Activated T-cell treated with anti-CD3 and anti-CD28 coated beads, Interleukin-2, amount 50 U/mL, for 72 hours (primary cell): ENCODE results near the gene PUDP. TPM values are rescaled to one million over a fixed set of nuclear protein-coding genes. Genes with fewer than 3 reads are reported as not detected.
"Not testable (repeated sequence)": the region's sequence is repeated elsewhere in the genome, so short reads cannot be mapped to it uniquely, and the experiment has no call there.

Experiments used
- ATAC-seq, 2 donors: fragments of 150-1000 bp; cut with Tn5 transposase; replicated peaks in 1 of 2; 2 replicates each; pipeline ENCODE4 v1.10.0; 2021; ENCODE audit warnings: moderate library complexity in 2 of 2, mild to moderate bottlenecking in 1 of 2
- DNase-seq, 2 donors: peaks; one replicate each; pipeline ENCODE4 v3.0.0; 2021 to 2022; ENCODE audit warnings: mixed read lengths in 1 of 2
- H3K27ac Mint-ChIP-seq: one replicate; pipeline ENCODE4 v1.8.0; 2022; ENCODE audit warnings: mild to moderate bottlenecking, moderate library complexity, mixed read lengths
- H3K27me3 Mint-ChIP-seq: one replicate; pipeline ENCODE4 v1.8.0; 2022; ENCODE audit warnings: low read depth, mixed read lengths
- H3K36me3 Mint-ChIP-seq, 2 donors: one replicate each; pipeline ENCODE4 v1.8.0; 2022; ENCODE audit warnings: mixed read lengths in 2 of 2, mild to moderate bottlenecking in 1 of 2; ENCODE audit not compliant: insufficient read depth in 2 of 2
- H3K4me1 Mint-ChIP-seq: one replicate; pipeline ENCODE4 v1.8.0; 2022; ENCODE audit warnings: low read depth, mixed read lengths
- H3K4me3 Mint-ChIP-seq, 2 donors: one replicate each; pipeline ENCODE4 v1.8.0; 2022; ENCODE audit warnings: mild to moderate bottlenecking in 2 of 2, mixed read lengths in 2 of 2, moderate library complexity in 2 of 2
- H3K9me3 Mint-ChIP-seq, 2 donors: one replicate each; pipeline ENCODE4 v1.8.0; 2022; ENCODE audit warnings: mixed read lengths in 2 of 2
- total RNA-seq, 2 donors: library from RNA; stranded (reverse); gene quantifications; one replicate each; pipeline ENCODE4 v1.2.3, GENCODE V29; 2022

Gene PUDP
- total RNA-seq, 2 donors from 2014 or later = 13.2 to 22.3 TPM

DNA sequence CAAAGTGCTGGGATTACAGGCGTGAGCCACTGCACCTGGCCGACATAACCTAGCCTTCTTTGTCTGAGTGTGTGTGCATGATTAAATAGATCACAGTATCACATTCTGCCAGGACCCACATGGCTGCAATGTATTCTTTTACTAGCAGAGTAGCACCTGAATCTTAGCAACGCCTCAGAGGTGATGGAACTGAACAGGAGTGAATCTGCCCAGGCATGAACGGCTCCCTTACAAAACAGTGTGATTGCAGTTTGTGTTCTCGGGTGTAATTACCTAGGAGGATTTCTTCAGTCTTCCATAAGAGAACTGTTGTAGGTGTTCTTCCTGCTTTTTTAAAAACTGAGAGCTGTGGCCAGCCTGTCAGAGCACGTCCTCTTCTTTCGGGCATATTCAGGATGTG lies 123.1 kb downstream of the PUDP start:
- no peak overlapping the region for H3K4me3 Mint-ChIP-seq
- ATAC-seq = no peak

DNA sequence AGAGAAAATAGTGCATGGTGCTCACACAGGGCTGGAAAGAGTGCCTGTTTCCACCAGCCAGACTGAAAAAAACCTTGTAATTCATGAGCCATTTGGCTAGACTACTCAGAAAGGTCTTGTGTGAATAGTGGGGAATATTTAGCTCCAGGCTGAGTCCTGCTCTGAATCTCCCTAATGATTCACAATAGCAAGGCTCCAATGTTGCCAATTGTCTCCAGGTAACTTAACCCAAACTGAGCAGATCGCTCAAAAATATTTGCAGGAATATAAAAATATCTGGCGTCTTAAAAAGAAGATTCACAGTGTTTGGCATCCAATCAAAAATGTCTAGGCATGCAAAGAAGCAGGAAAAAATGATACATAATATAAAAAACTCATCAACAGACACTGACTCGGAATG lies 125.0 kb downstream of the PUDP start:
- not testable (repeated sequence) for H3K27ac Mint-ChIP-seq, H3K27me3 Mint-ChIP-seq, ATAC-seq

More for the DNA sequence above, 123.1 kb downstream of the PUDP start:
- Mint-ChIP-seq H3K9me3 (no peaks in the 10 kb centered on the region), H3K27me3 (no peaks in the 10 kb centered on the region), H3K27ac (no peak overlapping the region), H3K4me1 (no peaks in the 10 kb centered on the region), H3K36me3 (no peaks in the 10 kb centered on the region)
- DNase-seq = no peak

DNA sequence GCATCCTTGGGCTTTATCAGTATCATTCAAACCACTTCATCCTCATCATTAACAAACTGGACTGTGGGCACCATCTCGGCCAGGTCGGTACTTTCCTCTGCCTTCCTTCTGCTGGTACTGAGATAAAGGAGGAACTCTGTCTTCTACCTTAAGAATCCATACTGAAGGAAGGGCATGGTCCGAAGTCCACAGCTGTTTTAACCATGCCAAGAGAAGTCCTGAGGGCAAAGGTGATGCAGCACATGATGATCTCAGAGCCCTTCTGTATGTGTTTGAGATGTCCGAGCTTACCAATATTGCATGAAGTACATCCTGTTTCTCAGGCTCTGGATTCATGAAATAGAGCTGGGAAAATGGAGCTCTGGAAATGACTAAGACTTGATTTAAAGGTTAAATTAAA lies 126.0 kb downstream of the PUDP start:
- no peaks in the 10 kb centered on the region for H3K9me3 Mint-ChIP-seq
- H3K27ac Mint-ChIP-seq = no peak overlapping the region
- ATAC-seq (no peak), DNase-seq (no peak)
- no peaks in the 10 kb centered on the region for H3K27me3 Mint-ChIP-seq
- no peaks in the 10 kb centered on the region for H3K4me1 Mint-ChIP-seq
- H3K36me3 Mint-ChIP-seq = no peaks in the 10 kb centered on the region
- no peak overlapping the region for H3K4me3 Mint-ChIP-seq

More for the DNA sequence above, 125.0 kb downstream of the PUDP start:
- H3K36me3 Mint-ChIP-seq, H3K9me3 Mint-ChIP-seq, DNase-seq, H3K4me3 Mint-ChIP-seq, H3K4me1 Mint-ChIP-seq: not testable (repeated sequence)

DNA sequence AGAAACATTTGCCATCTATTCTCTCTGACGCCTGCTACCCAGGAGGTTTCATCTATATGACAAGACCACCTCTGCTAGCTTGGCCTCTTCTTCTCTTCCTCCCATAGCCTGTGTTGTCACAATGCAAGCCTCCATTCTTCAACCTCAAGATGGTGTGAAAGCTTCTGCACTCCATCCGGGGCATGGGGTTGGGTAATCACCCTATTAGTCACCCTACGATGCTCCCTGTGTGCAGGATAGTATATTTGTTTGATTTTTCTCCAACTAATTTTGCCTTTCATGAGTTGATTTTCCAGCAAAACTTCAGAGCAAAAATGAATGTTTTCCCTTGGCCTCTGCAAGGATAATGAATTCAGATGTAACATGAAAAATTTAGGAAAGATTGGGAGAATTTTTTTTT lies 128.4 kb downstream of the PUDP start:
- H3K36me3 Mint-ChIP-seq = no peaks in the 10 kb centered on the region
- H3K4me3 Mint-ChIP-seq = no peak overlapping the region
- DNase-seq = no peak
- no peaks in the 10 kb centered on the region for H3K4me1 Mint-ChIP-seq
- no peak overlapping the region for H3K27ac Mint-ChIP-seq
- ATAC-seq = no peak
- no peaks in the 10 kb centered on the region for H3K9me3 Mint-ChIP-seq
- H3K27me3 Mint-ChIP-seq = no peaks in the 10 kb centered on the region

DNA sequence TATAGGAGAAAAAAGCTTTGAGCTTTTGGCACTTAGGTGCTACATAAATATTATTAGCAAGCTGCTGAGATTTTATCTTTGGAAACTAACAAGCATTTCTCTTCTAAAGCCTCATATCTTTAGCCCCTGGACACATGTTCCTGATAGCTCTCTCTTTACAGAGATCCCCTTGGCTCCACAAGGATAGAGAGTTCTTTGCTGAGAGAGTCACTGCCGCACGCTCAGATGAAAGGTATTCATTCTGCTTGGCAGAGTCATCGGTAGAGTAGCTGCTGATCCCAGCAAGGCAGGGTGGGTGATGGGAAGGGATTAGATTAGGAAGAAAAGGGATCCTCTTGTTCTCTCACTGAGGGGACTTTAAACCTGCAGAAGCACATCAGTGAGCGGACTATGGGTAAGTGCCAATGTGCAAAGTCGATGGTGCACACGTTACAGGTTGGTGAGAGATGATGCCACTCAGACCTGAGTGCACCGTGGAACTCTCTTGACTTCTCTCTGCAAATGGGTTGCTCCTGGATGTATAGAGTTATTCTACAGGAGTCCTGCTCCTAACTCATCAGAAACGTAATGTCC lies 135.6 kb downstream of the PUDP start:
- not testable (repeated sequence) for H3K36me3 Mint-ChIP-seq, H3K9me3 Mint-ChIP-seq, H3K4me3 Mint-ChIP-seq, H3K27me3 Mint-ChIP-seq, H3K27ac Mint-ChIP-seq, ATAC-seq, H3K4me1 Mint-ChIP-seq, DNase-seq

DNA sequence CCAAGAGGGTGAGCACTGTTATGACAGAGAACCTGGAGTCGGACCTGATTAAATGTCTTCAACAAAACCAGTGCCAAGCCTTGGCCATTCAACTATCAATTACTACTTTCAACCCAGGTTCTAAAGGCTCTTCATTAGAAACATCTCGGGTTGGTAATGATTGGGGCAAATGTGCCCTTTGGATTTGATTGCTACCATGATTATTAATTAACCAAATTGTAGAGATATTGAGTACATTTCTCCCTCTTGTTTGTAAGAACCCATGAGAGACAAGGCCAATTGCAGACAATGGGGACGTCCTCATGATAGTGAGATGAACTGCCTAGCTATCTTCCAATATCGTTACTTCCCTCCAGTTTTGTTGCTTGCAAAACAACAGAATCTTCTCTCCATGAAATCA lies 137.1 kb downstream of the PUDP start:
- H3K4me1 Mint-ChIP-seq, H3K36me3 Mint-ChIP-seq, ATAC-seq, H3K27me3 Mint-ChIP-seq, H3K27ac Mint-ChIP-seq, DNase-seq, H3K9me3 Mint-ChIP-seq, H3K4me3 Mint-ChIP-seq: not testable (repeated sequence)

DNA sequence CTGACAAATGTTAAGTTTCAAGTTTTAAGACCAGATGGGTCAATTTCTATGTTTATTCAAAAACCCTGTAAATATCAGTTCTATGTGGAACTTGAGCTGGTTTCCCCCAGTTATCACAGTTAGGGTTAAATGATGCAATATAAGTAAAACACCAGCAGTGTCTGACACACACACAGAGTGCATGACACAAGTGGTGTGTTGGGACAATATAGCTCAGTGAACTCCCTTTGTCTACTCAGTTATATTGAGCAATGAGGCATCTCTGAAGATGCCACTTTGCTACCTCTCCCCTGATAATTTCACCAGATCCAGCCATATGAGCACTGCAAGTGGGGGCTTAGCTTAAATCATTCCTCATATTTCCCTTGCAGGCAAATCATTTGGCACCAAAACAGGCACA lies 140.6 kb downstream of the PUDP start:
- H3K27me3 Mint-ChIP-seq, H3K4me3 Mint-ChIP-seq, ATAC-seq, H3K27ac Mint-ChIP-seq, H3K4me1 Mint-ChIP-seq, H3K36me3 Mint-ChIP-seq, DNase-seq, H3K9me3 Mint-ChIP-seq: not testable (repeated sequence)

Other genes with a start within 250 kb of the PUDP start
- gene STS, start 441 bp downstream of the PUDP start, total RNA-seq = 1 to 10 TPM in 1 of 2 donors, under 1 TPM in 1; 0.53 to 1.0 TPM